ENCODE data around the gene SLC15A5. TPM values are rescaled to one million over a fixed set of nuclear protein-coding genes. Genes with fewer than 3 reads are reported as not detected.
A peak's percentile ranks its signal among the peaks of the same experiment; 100 is the strongest.

Gene SLC15A5
- total RNA-seq, 1 donor from 2014 or later: not detected

- H3K9me3 Mint-ChIP-seq (ENCODE audit: unreplicated experiment): no peaks in the 10 kb centered on the region
- no peaks in the 10 kb centered on the region for H3K4me1 Mint-ChIP-seq (ENCODE audit: unreplicated experiment)
- no peak overlapping the region for H3K27ac Mint-ChIP-seq (ENCODE audit: unreplicated experiment)
- H3K4me3 Mint-ChIP-seq (ENCODE audit: unreplicated experiment): no peak overlapping the region
- TF ChIP-seq, protein P1, sequence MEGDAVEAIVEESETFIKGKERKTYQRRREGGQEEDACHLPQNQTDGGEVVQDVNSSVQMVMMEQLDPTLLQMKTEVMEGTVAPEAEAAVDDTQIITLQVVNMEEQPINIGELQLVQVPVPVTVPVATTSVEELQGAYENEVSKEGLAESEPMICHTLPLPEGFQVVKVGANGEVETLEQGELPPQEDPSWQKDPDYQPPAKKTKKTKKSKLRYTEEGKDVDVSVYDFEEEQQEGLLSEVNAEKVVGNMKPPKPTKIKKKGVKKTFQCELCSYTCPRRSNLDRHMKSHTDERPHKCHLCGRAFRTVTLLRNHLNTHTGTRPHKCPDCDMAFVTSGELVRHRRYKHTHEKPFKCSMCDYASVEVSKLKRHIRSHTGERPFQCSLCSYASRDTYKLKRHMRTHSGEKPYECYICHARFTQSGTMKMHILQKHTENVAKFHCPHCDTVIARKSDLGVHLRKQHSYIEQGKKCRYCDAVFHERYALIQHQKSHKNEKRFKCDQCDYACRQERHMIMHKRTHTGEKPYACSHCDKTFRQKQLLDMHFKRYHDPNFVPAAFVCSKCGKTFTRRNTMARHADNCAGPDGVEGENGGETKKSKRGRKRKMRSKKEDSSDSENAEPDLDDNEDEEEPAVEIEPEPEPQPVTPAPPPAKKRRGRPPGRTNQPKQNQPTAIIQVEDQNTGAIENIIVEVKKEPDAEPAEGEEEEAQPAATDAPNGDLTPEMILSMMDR (IDR thresholded peaks at IDR 0.05): no peak
- H3K36me3 Mint-ChIP-seq (ENCODE audit: unreplicated experiment): no peaks in the 10 kb centered on the region
- DNase-seq (ENCODE audit: extremely low spot score, unreplicated experiment): no peak
- peaks cover 10% of the 10 kb centered on the region for H3K27me3 Mint-ChIP-seq (ENCODE audit: unreplicated experiment)
These were observed 110.7 kb downstream of the SLC15A5 start for GRCh38 chr12:16166563-16167470.

DNA sequence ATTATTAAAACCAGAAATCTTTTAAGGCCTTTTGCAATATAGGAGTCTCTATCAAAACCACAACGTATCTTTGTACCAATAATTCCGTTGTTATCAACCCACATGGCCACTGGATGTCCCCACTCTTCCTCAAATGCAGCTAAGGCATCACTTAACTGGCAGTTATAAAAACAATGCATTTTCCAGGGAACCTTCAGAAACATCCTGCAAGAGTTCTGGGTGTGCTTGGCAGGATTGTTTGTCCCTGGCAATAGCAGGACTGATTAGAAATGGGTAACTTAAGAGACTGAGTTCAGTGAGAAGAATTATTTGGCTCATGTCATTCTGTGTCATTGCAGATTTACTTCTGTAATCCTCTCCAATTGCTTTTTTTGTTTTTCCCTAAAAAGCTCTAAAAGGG is 112.0 kb downstream of the SLC15A5 start:
- TF ChIP-seq, protein P1 (IDR thresholded peaks at IDR 0.05): peak; percentile 70
- DNase-seq (ENCODE audit: extremely low spot score, unreplicated experiment): no peak
- Mint-ChIP-seq H3K4me1 (ENCODE audit: unreplicated experiment) (no peaks in the 10 kb centered on the region), H3K36me3 (ENCODE audit: unreplicated experiment) (no peaks in the 10 kb centered on the region), H3K27me3 (ENCODE audit: unreplicated experiment) (peaks cover 15% of the 10 kb centered on the region), H3K27ac (ENCODE audit: unreplicated experiment) (no peak overlapping the region), H3K9me3 (ENCODE audit: unreplicated experiment) (no peaks in the 10 kb centered on the region), H3K4me3 (ENCODE audit: unreplicated experiment) (no peak overlapping the region)

DNA sequence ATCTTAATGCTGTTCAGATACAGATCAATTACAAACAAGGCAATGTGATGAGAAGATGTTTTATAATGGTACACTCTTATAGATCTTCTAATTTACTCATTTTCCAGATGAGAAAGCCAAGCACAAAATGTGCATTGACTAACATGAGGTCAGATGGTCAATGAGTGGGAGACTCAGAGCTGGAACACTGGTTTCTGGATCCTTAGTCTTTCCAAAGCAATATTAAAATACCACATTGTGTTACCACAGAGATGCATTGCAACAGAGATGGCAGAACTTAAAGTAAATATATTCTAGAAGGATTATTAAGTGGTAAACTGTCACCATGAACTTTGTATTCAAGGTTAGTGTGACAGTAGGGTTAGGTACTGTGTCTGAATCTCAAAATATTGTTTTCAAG is 113.6 kb downstream of the SLC15A5 start:
- no peak for DNase-seq (ENCODE audit: extremely low spot score, unreplicated experiment)
- TF ChIP-seq, protein P1 (IDR thresholded peaks at IDR 0.05): no peak
- H3K9me3 Mint-ChIP-seq (ENCODE audit: unreplicated experiment): no peaks in the 10 kb centered on the region
- H3K4me3 Mint-ChIP-seq (ENCODE audit: unreplicated experiment): no peak overlapping the region
- no peaks in the 10 kb centered on the region for H3K36me3 Mint-ChIP-seq (ENCODE audit: unreplicated experiment)
- H3K27me3 Mint-ChIP-seq (ENCODE audit: unreplicated experiment): peaks cover 23% of the 10 kb centered on the region
- no peak overlapping the region for H3K27ac Mint-ChIP-seq (ENCODE audit: unreplicated experiment)
- no peaks in the 10 kb centered on the region for H3K4me1 Mint-ChIP-seq (ENCODE audit: unreplicated experiment)

GRCh38 chr12:16163146-16163545 is 114.3 kb downstream of the SLC15A5 start:
- Mint-ChIP-seq H3K4me1 (ENCODE audit: unreplicated experiment) (no peaks in the 10 kb centered on the region), H3K36me3 (ENCODE audit: unreplicated experiment) (no peaks in the 10 kb centered on the region), H3K27me3 (ENCODE audit: unreplicated experiment) (peaks cover 26% of the 10 kb centered on the region), H3K27ac (ENCODE audit: unreplicated experiment) (no peak overlapping the region), H3K9me3 (ENCODE audit: unreplicated experiment) (no peaks in the 10 kb centered on the region), H3K4me3 (ENCODE audit: unreplicated experiment) (no peak overlapping the region)
- TF ChIP-seq, protein P1 (IDR thresholded peaks at IDR 0.05): no peak
- no peak for DNase-seq (ENCODE audit: extremely low spot score, unreplicated experiment)

DNA sequence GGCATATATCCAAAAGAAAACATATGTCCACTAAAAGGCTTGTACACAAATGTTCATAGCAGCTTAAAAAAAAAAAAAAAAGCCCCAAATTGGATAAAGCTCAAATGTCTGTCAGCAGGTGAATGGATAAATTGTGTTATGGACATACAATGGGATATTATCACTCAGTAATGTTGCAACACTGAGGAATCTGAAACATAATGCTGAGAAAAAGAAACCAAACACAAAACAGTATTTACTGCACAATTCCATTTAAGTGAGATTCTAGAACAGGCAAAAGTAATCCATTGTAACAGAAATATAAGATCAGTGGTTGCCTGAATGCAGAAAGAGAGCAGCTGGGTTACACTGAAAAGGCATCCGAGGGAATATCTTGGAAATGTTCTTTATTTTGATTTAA is 117.9 kb downstream of the SLC15A5 start:
- no peaks in the 10 kb centered on the region for H3K4me1 Mint-ChIP-seq (ENCODE audit: unreplicated experiment)
- no peak overlapping the region for H3K4me3 Mint-ChIP-seq (ENCODE audit: unreplicated experiment)
- no peaks in the 10 kb centered on the region for H3K9me3 Mint-ChIP-seq (ENCODE audit: unreplicated experiment)
- peaks cover 29% of the 10 kb centered on the region for H3K27me3 Mint-ChIP-seq (ENCODE audit: unreplicated experiment)
- TF ChIP-seq, protein P1 (IDR thresholded peaks at IDR 0.05): no peak
- H3K36me3 Mint-ChIP-seq (ENCODE audit: unreplicated experiment): no peaks in the 10 kb centered on the region
- no peak for DNase-seq (ENCODE audit: extremely low spot score, unreplicated experiment)
- H3K27ac Mint-ChIP-seq (ENCODE audit: unreplicated experiment): no peak overlapping the region

All from osteocyte (in vitro differentiated cells).